PC-9 (cell line): ENCODE data around the gene CNGA1.

Experiments used
- CTCF ChIP-seq: fragments of 200-600 bp; sonication (generic); conservative IDR thresholded peaks from 2 replicates; pipeline ENCODE4 v1.6.1; 2017; ENCODE audit warnings: mixed run types, antibody characterized with exemption, mild to moderate bottlenecking, moderate library complexity
- EZH2 ChIP-seq: fragments of 200-600 bp; sonication (generic); IDR thresholded peaks from 2 replicates; pipeline ENCODE4 v1.8.0; 2017; ENCODE audit warnings: antibody characterized with exemption, low read depth

- TF ChIP-seq EZH2 (no peak), CTCF (no peak)
These were observed 803 bp downstream of the CNGA1 start for GRCh38 chr4:48015678-48016077.
